ENCODE measurements around the gene ETV3. TPM values are rescaled to one million over a fixed set of nuclear protein-coding genes. Genes with fewer than 3 reads are reported as not detected.
"Not testable (repeated sequence)": the region's sequence is repeated elsewhere in the genome, so short reads cannot be mapped to it uniquely, and the experiment has no call there.

Gene ETV3
- total RNA-seq, 1 experiment from 2014 or later, result 26.2 TPM

- Histone ChIP-seq H3K27me3 (ENCODE audit: insufficient read depth, low read depth) (no peaks in the 10 kb centered on the region), H3K79me2 (ENCODE audit: low read depth) (no peaks in the 10 kb centered on the region), H3K4me1 (replicated peaks; ENCODE audit: insufficient read depth) (peaks cover 3% of the 10 kb centered on the region), H3K27ac (no peak overlapping the region), H3F3A (ENCODE audit: insufficient read depth, low read depth) (no peaks in the 10 kb centered on the region; the same call in 1 of the 2 replicates), H3K4me2 (no peak overlapping the region), H3K4me3 (no peak overlapping the region), H2AFZ (no peak overlapping the region), H3K9me2 (ENCODE audit: insufficient read depth) (no peaks in the 10 kb centered on the region), H4K20me1 (ENCODE audit: insufficient read depth) (no peaks in the 10 kb centered on the region), H3K36me3 (ENCODE audit: low read depth) (no peaks in the 10 kb centered on the region), H3K9me3 (ENCODE audit: insufficient read depth, low read depth) (no peaks in the 10 kb centered on the region)
- no TSS peak for BruUV-seq (replicated peaks)
- no peak for TF ChIP-seq CTCF (conservative IDR thresholded peaks at IDR 0.05)
- no peak for TF ChIP-seq EZH2 (IDR thresholded peaks at IDR 0.05; ENCODE audit: low read depth)
- intact Hi-C loops (cut with micrococcal nuclease; ENCODE audit: unreplicated experiment), result no loop called here
- no peak for DNase-seq
- CTCF ChIA-PET, result no interaction called here
- POLR2A ChIA-PET (ENCODE audit: unreplicated experiment), result interaction anchor here (0.7 kb wide), 1 partner anchor 35 kb away, joined by 4 read pairs; no protein-coding TSS in a partner anchor
Observed at GRCh38 chr1:157101149-157101548, 37.0 kb downstream of the ETV3 start.

DNA sequence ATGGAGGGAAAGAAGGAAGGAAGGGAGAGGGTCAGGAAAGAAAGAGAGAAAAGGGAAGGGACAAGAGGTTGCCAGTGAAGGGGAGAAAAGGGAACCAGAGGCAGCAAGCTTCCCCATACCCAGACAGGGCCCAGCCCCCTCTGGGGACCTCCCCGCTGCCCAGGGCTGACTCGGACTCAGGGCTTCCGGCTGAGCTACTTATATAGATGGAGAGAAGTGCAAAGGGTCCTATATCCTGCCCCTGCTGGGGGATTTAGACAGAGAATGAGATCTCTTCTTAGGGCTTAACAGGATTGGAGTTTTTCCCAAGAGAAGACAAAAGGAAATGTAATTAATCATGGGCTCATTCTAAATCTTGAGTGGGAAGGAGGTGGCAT is 38.6 kb downstream of the ETV3 start, which contains the start of gene ETV3L:
Gene ETV3L, minus strand, starts transcription at position 176 of the 377 bp plus-strand sequence. CDS start 285 bp downstream, outside the sequence.
- Histone ChIP-seq H3K27me3 (ENCODE audit: insufficient read depth, low read depth) (no peaks in the 10 kb centered on the region), H3K36me3 (ENCODE audit: low read depth) (no peaks in the 10 kb centered on the region), H2AFZ (no peak within 1 kb of the TSS), H3K27ac (no peak within 1 kb of the TSS), H3K4me3 (no peak within 1 kb of the TSS), H3K4me2 (no peak within 1 kb of the TSS), H3K4me1 (replicated peaks; ENCODE audit: insufficient read depth) (no peaks in the 10 kb centered on the region), H3K9me3 (ENCODE audit: insufficient read depth, low read depth) (no peaks in the 10 kb centered on the region), H3K9me2 (ENCODE audit: insufficient read depth) (no peaks in the 10 kb centered on the region), H4K20me1 (ENCODE audit: insufficient read depth) (no peaks in the 10 kb centered on the region), H3K79me2 (ENCODE audit: low read depth) (no peaks in the 10 kb centered on the region), H3F3A (ENCODE audit: insufficient read depth, low read depth) (no peaks in the 10 kb centered on the region; the same call in 1 of the 2 replicates)
- CTCF ChIA-PET, result interaction anchor here (0.6 kb wide), 1 partner anchor 39 kb away, joined by 9 read pairs; the partner anchor contains the start of gene ETV3
- TF ChIP-seq EZH2 (IDR thresholded peaks at IDR 0.05; ENCODE audit: low read depth), result no peak
- no peak for TF ChIP-seq CTCF (conservative IDR thresholded peaks at IDR 0.05)
- BruUV-seq (replicated peaks), result no TSS peak
- intact Hi-C loops (cut with micrococcal nuclease; ENCODE audit: unreplicated experiment), result no loop called here
- POLR2A ChIA-PET (ENCODE audit: unreplicated experiment), result no interaction called here
- DNase-seq, result no peak

DNA sequence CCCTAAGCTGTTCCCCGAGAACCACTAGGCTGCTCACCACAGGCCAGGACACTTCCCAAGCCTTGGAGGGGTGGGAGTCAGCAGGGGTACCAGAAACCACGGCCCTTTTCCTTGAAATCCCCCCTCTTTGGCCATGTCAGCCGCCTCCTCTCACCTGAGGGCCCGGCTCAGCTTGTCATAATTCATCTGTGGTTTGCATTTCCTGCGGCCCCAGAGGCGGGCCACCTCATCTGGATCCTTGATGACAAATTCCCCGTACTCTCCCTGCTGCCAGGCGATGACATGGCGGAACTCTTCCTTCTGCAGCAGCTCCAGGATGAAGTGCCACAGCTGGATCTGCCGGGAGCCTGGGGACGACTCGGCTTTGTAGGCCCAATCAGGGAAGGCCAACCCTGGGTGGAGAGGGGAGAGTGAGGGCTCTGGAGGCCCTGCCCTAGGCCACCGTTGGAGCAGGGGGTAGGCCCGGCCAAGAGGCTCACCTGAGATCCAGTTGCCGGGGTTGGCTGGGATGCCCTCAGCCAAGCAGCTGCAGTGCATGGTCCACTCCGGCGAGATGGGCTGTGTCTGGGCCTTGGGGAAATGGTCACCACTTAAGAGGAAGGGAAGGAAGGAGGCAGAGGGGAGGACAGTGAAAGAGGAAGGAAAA is 39.1 kb downstream of the ETV3 start:
- CTCF ChIA-PET, result interaction anchor here (0.6 kb wide), 1 partner anchor 39 kb away, joined by 9 read pairs; the partner anchor contains the start of gene ETV3
- POLR2A ChIA-PET (ENCODE audit: unreplicated experiment); intact Hi-C loops (cut with micrococcal nuclease; ENCODE audit: unreplicated experiment): not testable (repeated sequence)

More for the DNA sequence above, 39.1 kb downstream of the ETV3 start:
- H3K36me3 ChIP-seq (ENCODE audit: low read depth); H3K4me1 ChIP-seq (replicated peaks; ENCODE audit: insufficient read depth); H2AFZ ChIP-seq; H3K27ac ChIP-seq; H3K4me3 ChIP-seq; H3K27me3 ChIP-seq (ENCODE audit: insufficient read depth, low read depth); H3K9me2 ChIP-seq (ENCODE audit: insufficient read depth); H3F3A ChIP-seq (ENCODE audit: insufficient read depth, low read depth); BruUV-seq (replicated peaks); H3K9me3 ChIP-seq (ENCODE audit: insufficient read depth, low read depth); H4K20me1 ChIP-seq (ENCODE audit: insufficient read depth); DNase-seq; H3K4me2 ChIP-seq; H3K79me2 ChIP-seq (ENCODE audit: low read depth): not testable (repeated sequence)
